Embryonic facial prominence (tissue), 1 donor: ENCODE data around the gene EXOC4.
"Not testable (repeated sequence)": the region's sequence is repeated elsewhere in the genome, so short reads cannot be mapped to it uniquely, and the experiment has no call there.

Experiments used
- DNase-seq: peaks from one replicate; pipeline ENCODE4 v3.0.0-alpha.2; 2016; ENCODE audit errors: extremely low spot score

Gene EXOC4

GRCh38 chr7:133748443-133749407, 495.8 kb downstream of the EXOC4 start:
- no peak for DNase-seq

DNA sequence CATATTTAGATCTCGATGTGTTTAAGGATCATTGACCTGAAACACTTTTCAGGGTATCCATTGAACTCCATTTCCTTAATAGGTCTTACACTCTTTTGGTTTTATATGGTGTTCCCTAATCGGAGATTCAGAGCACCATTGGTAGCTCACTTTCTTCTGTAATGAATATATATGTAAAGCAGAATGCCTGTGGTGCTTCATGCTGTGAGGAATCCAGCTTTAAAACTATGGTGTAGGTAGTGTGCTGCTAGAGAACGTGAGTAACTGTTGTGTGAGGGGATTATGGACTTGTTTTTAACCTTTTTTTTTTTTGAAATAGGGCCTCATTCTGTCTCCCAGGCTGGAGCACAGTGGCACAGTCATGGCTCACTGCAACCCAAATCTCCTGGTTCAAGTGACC, 497.4 kb downstream of the EXOC4 start:
- DNase-seq, result no peak

DNA sequence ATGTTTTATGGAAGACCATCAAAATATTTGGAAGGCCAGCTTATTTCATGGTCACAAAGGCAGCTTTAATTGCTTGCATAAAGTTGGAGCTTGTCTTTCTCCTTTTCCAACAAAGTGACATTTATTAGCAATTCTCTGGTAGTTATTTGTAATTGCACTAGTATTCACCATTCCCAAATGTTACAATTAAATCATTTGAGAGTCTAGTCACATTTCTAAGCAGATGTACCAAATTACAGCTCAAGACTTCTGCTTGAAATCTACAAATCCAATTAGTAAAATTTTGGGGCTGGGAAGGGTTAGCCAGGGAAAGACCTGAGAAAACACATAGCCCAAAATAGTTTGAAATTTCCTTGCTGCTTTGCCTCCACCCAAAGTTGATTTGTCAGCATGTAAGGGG, 498.2 kb downstream of the EXOC4 start:
- DNase-seq, result no peak

GRCh38 chr7:133753513-133753912, 500.6 kb downstream of the EXOC4 start:
- DNase-seq, result no peak

GRCh38 chr7:133754708-133755107, 501.8 kb downstream of the EXOC4 start:
- DNase-seq, result no peak

DNA sequence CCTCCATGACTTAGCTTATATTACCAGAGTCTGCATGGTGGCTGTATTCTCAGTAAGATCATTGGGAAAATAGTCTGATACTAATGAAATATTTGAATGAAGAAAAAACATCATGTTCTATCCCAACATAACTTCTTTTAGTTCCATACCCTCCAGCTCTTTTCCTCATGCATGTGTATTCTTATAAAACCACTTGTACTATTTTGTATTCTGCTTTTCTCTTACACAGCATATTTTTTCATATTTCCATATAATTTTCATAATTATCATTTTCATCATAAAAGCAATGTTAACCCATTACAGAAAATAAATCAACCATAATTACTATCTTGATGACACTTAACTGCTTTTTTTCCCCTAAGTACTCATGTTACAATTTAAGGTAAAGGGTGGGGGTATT, 503.0 kb downstream of the EXOC4 start:
- DNase-seq, result no peak

DNA sequence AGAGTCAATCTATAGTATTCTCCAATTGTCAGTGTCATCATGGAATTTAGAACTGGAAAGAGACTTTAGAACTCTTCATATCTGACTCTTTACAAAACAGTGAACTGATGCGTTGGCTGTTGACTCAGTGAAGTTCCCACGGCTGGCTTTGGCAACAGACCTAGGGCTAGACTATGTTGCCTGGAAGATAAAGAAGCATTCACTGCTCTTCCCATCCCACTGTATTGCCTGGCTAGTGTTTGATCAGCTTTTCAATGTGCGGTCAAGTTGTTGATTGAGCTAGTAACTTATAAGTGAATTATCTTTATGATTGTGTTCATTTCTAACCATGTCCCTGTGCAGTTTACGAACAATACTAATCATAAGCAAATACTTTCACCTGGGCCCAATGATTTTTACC, 508.6 kb downstream of the EXOC4 start:
- DNase-seq, result no peak

DNA sequence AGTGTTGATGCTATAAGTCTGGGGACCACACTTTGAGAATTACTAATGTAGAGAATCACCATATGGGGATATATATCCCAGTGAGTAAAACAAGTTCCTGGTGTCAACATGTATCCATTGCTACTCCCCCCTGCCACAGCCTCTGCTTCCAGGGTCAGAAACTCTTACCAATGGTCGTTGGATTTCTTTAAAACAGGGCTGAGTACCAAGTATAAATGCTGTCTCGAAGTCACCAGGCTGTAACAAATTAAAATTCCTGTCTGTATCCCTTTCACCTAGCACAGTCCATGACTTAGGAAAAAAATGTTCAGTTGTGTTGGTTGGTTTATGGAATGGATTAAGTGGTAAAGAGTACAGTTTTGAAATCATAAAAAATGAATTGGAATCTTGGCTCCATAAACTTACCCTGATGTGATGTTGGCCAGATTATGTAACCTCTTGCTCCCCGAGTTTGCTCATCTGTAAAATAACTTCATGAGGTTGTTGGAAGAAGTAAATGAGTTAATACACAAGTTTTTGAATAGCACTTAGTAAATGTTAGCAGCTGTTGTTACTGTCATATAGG, 510.3 kb downstream of the EXOC4 start:
- DNase-seq, result no peak

- no peak for DNase-seq
Measured at GRCh38 chr7:133769668-133770067, 516.8 kb downstream of the EXOC4 start.

DNA sequence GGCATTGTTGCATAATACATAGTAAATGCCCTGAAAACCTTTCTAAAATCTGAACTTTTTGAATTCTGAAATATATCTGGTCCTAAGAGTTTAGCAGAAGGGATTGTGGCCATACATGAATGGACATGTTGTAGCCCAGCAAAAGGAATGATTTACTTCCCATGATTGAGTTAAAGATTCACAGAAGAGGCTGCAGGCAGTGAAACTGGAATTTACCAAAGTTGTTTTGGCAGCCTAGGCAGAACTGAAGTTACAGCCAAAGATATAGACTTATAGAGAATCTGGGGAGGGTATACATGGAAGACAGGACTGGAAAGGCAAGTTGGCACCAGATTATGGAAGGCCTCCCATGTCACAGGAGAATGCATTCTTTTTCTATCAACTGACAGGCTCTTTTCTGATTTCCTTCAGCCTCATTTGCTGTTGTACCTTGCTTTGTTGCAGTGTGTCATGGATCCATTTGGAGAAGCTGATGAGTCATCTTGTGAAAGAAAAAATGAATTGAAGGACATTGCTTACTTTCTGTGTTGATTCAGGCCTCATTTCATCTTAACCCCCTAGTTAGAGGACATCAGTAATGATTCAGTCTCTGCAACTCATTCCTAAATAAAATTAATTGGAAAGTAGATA, 518.1 kb downstream of the EXOC4 start:
- no peak for DNase-seq

GRCh38 chr7:133771788-133772419, 519.0 kb downstream of the EXOC4 start:
- DNase-seq, result no peak

GRCh38 chr7:133773601-133774000, 520.7 kb downstream of the EXOC4 start:
- no peak for DNase-seq

DNA sequence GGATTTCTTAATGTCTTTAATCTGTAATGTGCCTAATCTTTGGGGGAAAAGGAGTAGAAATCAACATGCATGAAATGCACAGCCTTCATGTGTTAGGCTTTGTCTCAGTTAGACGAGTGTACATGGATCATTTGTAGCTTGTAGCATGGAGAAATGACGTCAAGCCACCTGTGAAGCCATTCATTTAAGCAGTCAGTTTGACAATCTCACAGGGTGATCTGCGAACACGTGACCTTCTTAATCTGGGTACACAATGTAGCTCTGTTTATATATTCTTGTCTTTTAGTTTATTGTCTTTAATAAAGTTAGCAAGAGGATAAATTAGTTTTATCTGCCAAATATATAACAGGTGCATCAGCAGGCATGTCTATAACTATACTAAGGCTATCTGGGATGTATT, 522.3 kb downstream of the EXOC4 start:
- DNase-seq, result no peak

GRCh38 chr7:133776266-133776665, 523.4 kb downstream of the EXOC4 start:
- DNase-seq, result no peak

DNA sequence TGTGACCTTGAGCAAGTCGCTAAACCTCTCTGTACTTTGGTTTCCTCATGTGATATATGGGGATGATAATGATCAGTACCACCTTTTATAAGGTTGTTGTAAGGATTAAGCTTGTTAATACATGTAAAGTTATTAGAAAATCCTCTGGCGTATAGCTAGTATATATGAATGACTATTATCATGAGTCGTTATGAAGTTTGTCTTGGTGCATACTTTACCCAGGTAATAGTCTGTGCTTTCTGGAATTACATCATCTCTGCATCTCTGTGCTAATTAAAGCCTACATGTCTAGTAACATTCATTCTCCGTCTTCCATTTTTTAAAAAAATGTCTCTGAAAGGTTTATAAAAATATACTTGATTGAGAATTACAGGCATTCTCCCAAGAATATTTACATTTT, 524.8 kb downstream of the EXOC4 start:
- no peak for DNase-seq

DNA sequence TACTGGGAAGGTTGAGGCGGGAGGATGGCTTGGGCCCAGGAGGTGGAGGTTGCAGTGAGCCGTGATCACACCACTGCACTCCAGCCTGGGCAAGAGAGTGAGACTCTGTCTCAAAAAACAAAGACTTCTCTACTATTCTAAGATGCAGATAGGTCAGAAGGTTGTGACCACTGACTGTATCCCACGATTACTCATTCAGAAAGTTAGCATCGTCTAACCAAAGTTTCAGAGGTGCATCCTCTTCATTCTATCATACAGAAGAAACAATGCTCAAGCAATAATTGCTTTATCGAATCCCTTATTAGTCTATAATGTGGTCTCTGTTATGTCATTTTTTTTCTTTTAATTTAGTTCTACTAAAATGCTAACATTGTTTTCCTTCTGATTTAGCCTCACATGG, 525.6 kb downstream of the EXOC4 start:
- DNase-seq, result no peak

GRCh38 chr7:133779538-133779937, 526.7 kb downstream of the EXOC4 start:
- DNase-seq, result not testable (repeated sequence)

DNA sequence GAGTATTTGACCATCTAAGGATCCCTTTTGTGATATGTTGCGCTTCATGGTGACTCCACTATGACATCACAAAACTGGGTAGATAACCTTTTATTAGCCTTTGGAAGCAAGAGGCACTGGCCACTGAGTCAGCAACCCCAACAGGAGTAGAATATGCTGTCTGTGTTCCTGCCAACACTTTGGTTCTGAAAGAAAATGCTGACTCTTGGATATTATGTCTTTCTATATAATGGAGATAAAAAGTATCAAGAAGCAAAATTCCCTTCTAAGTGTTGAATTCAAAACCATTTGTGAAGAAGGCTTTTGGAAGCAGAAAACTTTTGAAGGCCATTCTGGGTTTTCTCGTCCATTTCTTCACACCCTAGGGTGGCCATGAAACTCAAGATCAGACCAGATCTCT, 528.0 kb downstream of the EXOC4 start:
- no peak for DNase-seq

- DNase-seq, result no peak
Measured at GRCh38 chr7:133781486-133782090, 528.7 kb downstream of the EXOC4 start.

DNA sequence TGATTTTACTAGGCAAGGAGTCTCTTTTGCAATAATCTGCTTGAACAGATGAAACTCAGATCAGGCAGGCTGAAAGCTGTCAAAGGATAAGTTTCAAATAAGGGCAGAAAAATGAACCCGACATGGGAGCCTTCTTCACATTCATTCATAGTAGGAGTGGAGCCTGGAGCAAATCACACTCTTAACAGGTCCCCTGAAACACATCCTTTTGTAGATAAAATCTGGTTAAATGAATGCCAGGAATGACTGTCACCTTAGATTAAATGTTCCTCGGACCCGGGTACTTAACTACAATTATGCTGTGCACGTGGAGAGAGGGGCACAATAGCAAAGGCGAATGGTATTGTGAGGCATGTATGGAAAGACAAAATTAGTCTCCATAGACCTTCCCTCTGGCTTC, 529.6 kb downstream of the EXOC4 start:
- no peak for DNase-seq

GRCh38 chr7:133783276-133783675, 530.4 kb downstream of the EXOC4 start:
- no peak for DNase-seq

DNA sequence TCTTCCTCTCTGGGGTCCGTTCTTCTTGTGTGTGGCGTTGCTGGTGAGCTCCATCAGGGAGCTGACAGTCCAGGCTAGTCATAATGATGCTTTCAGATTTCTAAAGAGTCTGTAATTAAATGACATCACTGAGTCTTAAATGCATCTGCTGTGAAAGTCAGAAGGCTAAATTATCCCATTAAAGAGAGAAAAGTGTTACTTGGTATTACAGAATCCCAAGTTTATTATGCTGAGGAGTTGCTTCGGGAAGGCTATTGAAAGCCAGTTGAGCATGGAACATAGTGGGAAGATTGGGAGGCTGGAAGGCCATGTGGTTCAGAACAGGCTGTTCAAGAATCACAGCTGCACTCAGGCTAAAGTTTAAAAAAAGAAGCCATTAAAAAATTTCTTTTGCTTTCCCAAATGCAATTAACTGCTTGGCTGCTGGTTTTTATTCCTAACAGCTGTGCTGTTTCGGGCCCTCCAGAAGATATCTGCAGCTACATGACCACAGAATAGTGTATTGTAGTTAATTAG, 531.7 kb downstream of the EXOC4 start:
- no peak for DNase-seq
